Measurements from ENCODE around the gene NMT2.
"Not testable (repeated sequence)": the region's sequence is repeated elsewhere in the genome, so short reads cannot be mapped to it uniquely, and the experiment has no call there.

GRCh38 chr10:15202301-15202621 lies 33.8 kb upstream of the NMT2 start:
- TF ChIP-seq, protein P1, sequence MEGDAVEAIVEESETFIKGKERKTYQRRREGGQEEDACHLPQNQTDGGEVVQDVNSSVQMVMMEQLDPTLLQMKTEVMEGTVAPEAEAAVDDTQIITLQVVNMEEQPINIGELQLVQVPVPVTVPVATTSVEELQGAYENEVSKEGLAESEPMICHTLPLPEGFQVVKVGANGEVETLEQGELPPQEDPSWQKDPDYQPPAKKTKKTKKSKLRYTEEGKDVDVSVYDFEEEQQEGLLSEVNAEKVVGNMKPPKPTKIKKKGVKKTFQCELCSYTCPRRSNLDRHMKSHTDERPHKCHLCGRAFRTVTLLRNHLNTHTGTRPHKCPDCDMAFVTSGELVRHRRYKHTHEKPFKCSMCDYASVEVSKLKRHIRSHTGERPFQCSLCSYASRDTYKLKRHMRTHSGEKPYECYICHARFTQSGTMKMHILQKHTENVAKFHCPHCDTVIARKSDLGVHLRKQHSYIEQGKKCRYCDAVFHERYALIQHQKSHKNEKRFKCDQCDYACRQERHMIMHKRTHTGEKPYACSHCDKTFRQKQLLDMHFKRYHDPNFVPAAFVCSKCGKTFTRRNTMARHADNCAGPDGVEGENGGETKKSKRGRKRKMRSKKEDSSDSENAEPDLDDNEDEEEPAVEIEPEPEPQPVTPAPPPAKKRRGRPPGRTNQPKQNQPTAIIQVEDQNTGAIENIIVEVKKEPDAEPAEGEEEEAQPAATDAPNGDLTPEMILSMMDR (IDR thresholded peaks at IDR 0.05), result not testable (repeated sequence)
- not testable (repeated sequence) for TF ChIP-seq EZH2phosphoT487 (IDR thresholded peaks at IDR 0.05)
